ENCODE results near the gene SAMD11.

SAMD11 gene

DNA sequence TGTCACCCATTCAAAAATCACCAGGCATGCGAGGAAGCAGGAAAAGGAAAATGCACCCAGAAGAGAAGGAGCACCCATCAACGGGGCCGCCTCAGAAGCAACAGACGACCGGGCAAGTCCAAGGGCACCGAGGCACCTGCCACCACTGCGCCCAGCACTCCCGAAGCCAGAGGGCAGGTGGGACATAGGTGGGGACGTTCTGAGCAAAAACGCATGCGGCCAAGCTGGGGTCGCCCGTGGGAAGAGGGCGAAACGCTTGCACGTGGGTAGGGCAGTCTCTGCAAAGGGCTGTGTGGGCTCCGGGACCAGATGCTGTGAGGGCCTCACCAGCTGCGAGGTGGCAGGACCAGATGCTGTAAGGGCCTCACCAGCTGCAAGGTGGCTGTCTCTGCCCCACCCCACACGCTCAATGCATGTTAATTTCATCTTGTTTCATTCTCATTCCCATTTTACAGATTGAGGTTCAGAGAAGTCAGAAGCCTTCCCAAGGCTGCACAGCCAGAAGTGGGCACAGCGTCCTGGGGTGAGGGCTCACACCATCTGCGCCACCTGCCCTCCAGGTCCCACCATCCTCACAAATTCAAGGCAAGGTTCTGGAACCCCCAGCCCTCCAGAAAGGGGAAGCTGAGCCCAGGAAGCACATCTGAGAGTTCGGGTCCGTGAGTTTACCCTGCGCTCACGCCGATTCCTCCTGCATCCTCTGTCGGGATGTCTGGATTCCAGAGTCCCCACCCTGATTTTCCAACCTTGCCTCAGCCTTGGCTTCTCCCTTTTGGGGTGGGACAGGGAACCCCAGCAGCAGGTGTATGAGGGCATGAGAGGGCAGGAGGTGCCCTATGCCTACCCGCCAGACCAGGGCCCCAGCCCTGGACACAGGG, 8.2 kb upstream of the SAMD11 start:
- DNase-seq (ENCODE audit: extremely low spot score), result no peak
- TF ChIP-seq, protein P1, sequence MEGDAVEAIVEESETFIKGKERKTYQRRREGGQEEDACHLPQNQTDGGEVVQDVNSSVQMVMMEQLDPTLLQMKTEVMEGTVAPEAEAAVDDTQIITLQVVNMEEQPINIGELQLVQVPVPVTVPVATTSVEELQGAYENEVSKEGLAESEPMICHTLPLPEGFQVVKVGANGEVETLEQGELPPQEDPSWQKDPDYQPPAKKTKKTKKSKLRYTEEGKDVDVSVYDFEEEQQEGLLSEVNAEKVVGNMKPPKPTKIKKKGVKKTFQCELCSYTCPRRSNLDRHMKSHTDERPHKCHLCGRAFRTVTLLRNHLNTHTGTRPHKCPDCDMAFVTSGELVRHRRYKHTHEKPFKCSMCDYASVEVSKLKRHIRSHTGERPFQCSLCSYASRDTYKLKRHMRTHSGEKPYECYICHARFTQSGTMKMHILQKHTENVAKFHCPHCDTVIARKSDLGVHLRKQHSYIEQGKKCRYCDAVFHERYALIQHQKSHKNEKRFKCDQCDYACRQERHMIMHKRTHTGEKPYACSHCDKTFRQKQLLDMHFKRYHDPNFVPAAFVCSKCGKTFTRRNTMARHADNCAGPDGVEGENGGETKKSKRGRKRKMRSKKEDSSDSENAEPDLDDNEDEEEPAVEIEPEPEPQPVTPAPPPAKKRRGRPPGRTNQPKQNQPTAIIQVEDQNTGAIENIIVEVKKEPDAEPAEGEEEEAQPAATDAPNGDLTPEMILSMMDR (IDR thresholded peaks at IDR 0.05; ENCODE audit: control extremely low read depth, extremely low read depth, low read depth, missing control alignments), result no peak
- CTCF ChIA-PET, result interaction anchor here (3.0 kb wide), 1 partner anchor 10 kb away, joined by 14 read pairs; no protein-coding TSS in a partner anchor
- POLR2A ChIA-PET, result no interaction called here

DNA sequence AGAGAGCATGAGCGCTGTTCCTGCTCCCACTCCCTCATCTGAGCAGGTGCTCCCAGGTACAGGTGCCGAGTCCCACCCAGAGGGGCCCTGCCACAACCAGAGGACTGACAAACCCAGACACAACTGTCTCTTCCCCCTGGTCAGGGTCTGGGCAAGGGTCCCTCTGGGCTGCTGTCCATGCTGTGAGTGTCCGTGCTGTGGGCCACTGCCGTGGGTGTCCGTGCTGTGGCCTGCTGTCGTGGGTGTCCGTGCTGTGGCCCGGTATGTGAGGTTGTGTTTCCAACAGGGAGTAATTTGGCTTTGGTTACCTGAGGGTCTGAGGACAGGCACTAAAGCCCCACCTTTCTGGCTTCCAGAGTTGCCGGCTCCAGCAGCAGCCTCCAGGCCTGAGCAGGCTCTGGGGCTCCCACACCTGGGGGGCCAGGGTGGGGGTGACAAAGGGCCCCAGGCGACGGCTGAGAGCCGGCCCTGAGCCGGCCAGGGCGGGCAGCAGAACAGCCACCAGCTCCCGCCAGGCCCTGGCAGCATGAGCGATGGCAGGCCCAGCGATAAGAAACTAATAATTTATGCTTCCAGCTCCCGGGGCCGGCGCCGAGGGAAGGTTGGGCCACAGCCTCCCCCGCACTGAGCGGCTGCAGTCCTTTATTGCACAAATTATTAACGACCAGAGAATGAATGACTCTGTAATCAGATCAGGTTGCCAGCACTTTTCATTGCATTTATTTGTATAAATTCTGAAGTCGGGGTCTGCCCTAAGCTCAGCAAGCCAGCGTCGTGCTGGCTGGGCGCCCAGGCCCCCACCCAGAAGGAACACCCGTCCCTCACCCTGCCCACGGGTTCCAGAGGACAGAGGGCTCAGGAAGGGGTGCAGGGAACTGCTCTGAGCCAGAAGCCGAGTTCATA, 7.3 kb upstream of the SAMD11 start:
- no peak for DNase-seq (ENCODE audit: extremely low spot score)
- ChIA-PET CTCF (interaction anchor here (1.1 to 3.1 kb wide), 3 partner anchors 11 to 22 kb away, joined by 4 to 14 read pairs (median 11); no protein-coding TSS in a partner anchor), POLR2A (no interaction called here)
- TF ChIP-seq, protein P1 (IDR thresholded peaks at IDR 0.05; ENCODE audit: control extremely low read depth, extremely low read depth, low read depth, missing control alignments), result no peak

DNA sequence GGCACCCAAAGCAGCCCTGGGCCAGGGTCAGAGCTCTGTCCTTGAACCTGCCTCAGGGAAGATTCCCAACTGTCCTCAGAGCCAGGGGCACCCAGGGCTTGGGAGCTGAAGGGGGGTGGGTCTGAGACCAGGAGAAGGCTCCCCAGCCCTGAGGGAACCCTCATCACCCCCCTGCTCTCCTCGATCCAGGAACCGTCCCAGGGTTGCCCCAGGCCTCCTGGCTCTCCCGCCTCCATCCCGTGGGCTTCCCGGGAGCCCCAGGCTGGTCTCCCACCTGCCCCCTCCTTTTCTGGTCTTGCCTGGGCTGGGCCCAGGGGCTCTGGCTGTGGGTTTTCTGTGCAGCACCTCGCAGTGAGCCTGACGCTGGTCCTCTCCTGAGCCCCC, 6.7 kb upstream of the SAMD11 start:
- POLR2A ChIA-PET, result no interaction called here
- CTCF ChIA-PET, result interaction anchor here (1.1 to 3.1 kb wide), 2 partner anchors 12 to 21 kb away, joined by 4 to 11 read pairs; no protein-coding TSS in a partner anchor
- TF ChIP-seq, protein P1 (IDR thresholded peaks at IDR 0.05; ENCODE audit: control extremely low read depth, extremely low read depth, low read depth, missing control alignments), result no peak
- DNase-seq (ENCODE audit: extremely low spot score), result no peak

DNA sequence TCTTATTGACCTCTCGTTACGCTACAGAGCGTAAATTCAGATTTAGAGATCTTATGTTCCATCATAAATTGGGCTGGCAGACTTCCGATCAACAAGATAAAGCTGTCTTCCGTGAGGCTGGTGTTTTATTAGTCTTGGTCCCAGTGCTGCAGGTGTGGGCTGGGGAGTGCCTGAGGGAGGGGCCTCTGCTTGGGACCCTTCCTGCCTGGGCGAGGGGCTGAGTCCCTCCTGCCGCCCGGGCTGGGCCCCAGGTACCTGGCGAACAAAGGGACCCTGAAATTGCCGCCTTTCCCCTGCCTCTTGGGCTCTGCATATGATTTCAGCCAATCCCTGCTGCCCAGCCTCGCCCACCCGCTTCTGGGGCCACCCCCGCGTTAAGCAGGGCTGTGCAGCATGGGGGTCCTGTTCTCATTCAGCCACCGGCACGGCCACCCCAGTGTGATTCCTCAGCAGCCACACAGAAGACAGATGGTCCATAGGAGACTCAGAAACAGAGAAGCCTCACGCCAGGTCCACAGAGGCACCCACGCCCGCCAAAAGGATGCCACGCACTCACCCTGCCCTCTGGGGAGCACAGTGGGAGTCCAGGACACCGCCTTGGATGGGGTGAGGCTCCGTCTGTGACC, 6.1 kb upstream of the SAMD11 start:
- POLR2A ChIA-PET, result no interaction called here

DNA sequence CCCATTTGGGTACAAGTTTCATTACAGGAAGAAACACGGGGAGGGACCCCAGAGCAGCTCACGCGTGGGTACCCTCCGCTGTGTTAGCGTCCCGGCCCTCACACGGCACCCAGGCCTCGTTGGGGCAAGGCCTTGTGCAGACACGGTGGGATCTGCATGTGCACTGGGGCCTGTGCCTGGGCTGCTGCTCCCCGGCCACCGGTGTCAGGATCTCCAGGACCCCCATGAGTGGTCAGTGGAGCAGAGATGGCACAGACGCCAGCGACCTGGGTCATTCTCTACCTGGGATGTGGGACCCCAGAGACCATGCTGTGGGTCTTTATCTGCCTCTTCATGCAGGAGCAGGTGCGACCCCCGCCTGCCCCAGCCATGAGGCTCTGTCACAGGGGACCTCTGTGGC, 5.4 kb upstream of the SAMD11 start:
- TF ChIP-seq, protein P1 (IDR thresholded peaks at IDR 0.05; ENCODE audit: control extremely low read depth, extremely low read depth, low read depth, missing control alignments), result no peak
- POLR2A ChIA-PET, result no interaction called here
- CTCF ChIA-PET, result interaction anchor here (3.1 kb wide), 1 partner anchor 13 kb away, joined by 11 read pairs; no protein-coding TSS in a partner anchor
- no peak for DNase-seq (ENCODE audit: extremely low spot score)

More for the DNA sequence above, 6.1 kb upstream of the SAMD11 start:
- no peak for DNase-seq (ENCODE audit: extremely low spot score)
- CTCF ChIA-PET, result interaction anchor here (1.1 to 3.1 kb wide), 2 partner anchors 12 to 21 kb away, joined by 4 to 11 read pairs; no protein-coding TSS in a partner anchor
- TF ChIP-seq, protein P1 (IDR thresholded peaks at IDR 0.05; ENCODE audit: control extremely low read depth, extremely low read depth, low read depth, missing control alignments), result no peak

DNA sequence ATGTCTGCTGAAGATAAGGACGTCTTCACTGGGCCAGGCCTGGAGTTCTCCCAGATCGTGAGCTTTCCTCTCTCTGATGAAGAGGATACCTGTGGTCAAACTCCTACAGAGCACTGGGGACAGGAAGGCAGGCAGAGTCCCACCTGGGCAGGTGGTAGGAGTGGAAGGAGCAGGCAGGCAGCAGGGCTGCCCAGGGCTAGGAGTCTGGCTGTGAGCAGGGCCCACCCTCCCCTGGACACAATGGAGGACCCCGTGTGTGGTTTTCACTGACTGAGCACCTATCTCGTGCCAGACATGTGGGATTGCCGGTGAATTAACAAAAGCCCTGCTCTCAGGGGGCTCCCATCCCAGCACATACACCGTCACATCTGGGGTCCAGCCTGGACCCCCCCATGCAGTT, 4.9 kb upstream of the SAMD11 start:
- CTCF ChIA-PET, result interaction anchor here (3.1 kb wide), 1 partner anchor 14 kb away, joined by 11 read pairs; no protein-coding TSS in a partner anchor
- DNase-seq (ENCODE audit: extremely low spot score), result no peak
- TF ChIP-seq, protein P1 (IDR thresholded peaks at IDR 0.05; ENCODE audit: control extremely low read depth, extremely low read depth, low read depth, missing control alignments), result no peak
- POLR2A ChIA-PET, result no interaction called here
